ENCODE data around the gene MAMDC4. TPM values are rescaled to one million over a fixed set of nuclear protein-coding genes. Genes with fewer than 3 reads are reported as not detected.

MAMDC4 gene
- total RNA-seq, 1 donor from 2014 or later = 7.7 TPM

DNA sequence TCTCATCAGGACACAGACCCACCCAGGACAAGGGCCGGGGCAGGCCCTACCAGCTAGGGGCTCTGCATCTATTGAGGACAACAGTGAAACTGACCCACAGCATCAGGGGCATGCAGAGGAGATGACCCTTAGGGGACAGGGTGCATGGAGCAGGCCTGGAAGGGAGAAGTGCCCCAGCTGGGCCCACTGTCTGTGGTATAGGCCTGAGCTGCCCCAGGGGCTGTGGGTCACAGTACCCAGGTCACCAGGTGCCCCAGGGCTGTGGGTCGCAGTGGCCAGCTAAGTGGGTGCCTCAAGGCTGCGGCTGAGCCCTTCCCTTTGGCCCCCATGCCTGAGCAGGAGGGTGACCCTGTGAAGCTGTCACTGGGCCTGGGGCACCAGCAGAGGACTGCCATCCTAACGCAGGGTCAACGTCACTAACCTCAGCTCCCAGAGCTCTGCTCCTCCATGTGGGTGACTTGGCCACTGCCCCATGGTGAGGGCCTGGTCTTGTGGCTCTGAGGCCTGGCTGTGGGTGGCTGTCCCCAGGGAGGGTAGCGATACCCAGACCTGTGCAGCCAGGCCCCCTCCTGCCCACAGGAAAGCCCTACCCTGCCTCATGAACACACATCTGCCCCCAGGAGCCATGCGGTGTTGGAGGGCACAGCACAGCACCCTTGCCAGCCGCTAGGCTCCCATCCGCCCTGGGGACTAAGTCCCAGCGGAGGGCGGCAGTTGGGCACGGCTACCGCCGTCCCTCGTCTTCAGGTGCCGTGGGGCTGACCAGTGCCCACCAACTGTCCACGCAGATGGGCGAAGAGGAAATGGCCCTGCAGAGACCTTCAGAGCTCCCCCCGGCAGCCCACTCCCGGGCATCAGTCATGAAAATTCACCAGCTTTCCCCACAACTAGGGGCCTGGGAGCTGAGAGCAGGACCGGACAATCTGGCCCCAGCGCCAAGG, 9.1 kb downstream of the MAMDC4 start:
- H3K4me3 Mint-ChIP-seq (ENCODE audit: unreplicated experiment) = no peak overlapping the region
- no peak for TF ChIP-seq CTCF (IDR thresholded peaks at IDR 0.05)
- H3K36me3 Mint-ChIP-seq (ENCODE audit: low read depth) = peaks cover 6% of the 10 kb centered on the region
- H3K4me1 Mint-ChIP-seq (ENCODE audit: low read depth) = peaks cover 14% of the 10 kb centered on the region
- no peaks in the 10 kb centered on the region for H3K9me3 Mint-ChIP-seq (ENCODE audit: low read depth)
- H3K27me3 Mint-ChIP-seq (ENCODE audit: low read depth) = no peaks in the 10 kb centered on the region
- DNase-seq (ENCODE audit: low spot score) = no peak
- H3K27ac Mint-ChIP-seq (ENCODE audit: unreplicated experiment) = no peak overlapping the region

- no peaks in the 10 kb centered on the region for H3K9me3 Mint-ChIP-seq (ENCODE audit: low read depth)
- no peak overlapping the region for H3K4me3 Mint-ChIP-seq (ENCODE audit: unreplicated experiment)
- H3K27me3 Mint-ChIP-seq (ENCODE audit: low read depth) = no peaks in the 10 kb centered on the region
- H3K27ac Mint-ChIP-seq (ENCODE audit: unreplicated experiment) = no peak overlapping the region
- H3K36me3 Mint-ChIP-seq (ENCODE audit: low read depth) = peaks cover 6% of the 10 kb centered on the region
- no peak for DNase-seq (ENCODE audit: low spot score)
- TF ChIP-seq CTCF (IDR thresholded peaks at IDR 0.05) = no peak
- peaks cover 14% of the 10 kb centered on the region for H3K4me1 Mint-ChIP-seq (ENCODE audit: low read depth)
These were observed 9.8 kb downstream of the MAMDC4 start for GRCh38 chr9:136861874-136862457.

DNA sequence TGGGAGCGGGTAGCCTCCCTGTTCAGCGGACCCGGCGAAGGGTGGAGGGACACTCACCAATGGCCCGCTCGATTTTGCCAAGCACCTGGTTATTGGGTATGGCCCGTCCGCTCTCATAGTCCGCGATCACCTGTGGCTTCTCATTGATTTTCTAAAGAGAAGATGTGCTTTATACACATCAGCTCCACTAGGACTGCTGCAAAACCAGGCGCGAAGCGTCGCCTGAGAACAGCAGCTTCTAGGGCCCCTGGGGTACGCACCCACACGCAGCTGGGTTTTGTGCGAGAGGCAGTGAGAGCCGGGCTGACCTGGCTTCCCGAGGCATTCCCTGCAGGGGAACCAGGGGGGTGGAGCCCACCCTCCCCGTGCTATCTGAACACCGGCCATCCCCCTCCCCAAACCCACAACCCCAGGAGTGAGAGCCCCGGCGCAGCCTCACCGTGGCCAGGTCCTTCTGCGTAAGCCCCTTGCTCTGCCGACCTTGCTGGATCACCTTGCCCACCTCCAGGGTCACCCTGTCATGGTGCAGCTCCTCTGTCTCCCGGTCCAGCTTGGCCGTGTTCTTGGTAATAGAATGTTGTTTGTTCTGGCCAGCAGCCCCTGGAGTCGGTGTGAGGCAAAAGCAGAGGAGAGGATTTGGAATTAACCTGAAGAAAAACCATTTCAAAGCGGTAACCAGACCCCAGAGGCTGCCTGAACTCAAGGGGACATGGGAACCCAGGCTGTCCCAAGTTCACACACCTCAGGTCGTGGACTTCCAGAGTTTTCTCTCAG, 10.9 kb downstream of the MAMDC4 start:
- TF ChIP-seq CTCF (IDR thresholded peaks at IDR 0.05) = no peak
- Mint-ChIP-seq H3K27ac (ENCODE audit: unreplicated experiment) (no peak overlapping the region), H3K4me1 (ENCODE audit: low read depth) (peaks cover 14% of the 10 kb centered on the region), H3K9me3 (ENCODE audit: low read depth) (no peaks in the 10 kb centered on the region), H3K36me3 (ENCODE audit: low read depth) (peaks cover 6% of the 10 kb centered on the region), H3K27me3 (ENCODE audit: low read depth) (no peaks in the 10 kb centered on the region), H3K4me3 (ENCODE audit: unreplicated experiment) (no peak overlapping the region)
- DNase-seq (ENCODE audit: low spot score) = no peak

- Mint-ChIP-seq H3K27me3 (ENCODE audit: low read depth) (no peaks in the 10 kb centered on the region), H3K36me3 (ENCODE audit: low read depth) (peaks cover 6% of the 10 kb centered on the region), H3K4me3 (ENCODE audit: unreplicated experiment) (no peak overlapping the region), H3K9me3 (ENCODE audit: low read depth) (no peaks in the 10 kb centered on the region), H3K4me1 (ENCODE audit: low read depth) (peaks cover 14% of the 10 kb centered on the region), H3K27ac (ENCODE audit: unreplicated experiment) (no peak overlapping the region)
- no peak for DNase-seq (ENCODE audit: low spot score)
- no peak for TF ChIP-seq CTCF (IDR thresholded peaks at IDR 0.05)
These were observed 11.6 kb downstream of the MAMDC4 start for GRCh38 chr9:136863623-136864273.

All from chondrocyte (in vitro differentiated cells).